HG02981 (cell line): Measurements from ENCODE around the gene ATAD3A.

Experiments used
- ATAC-seq: cut with Tn5 transposase; IDR thresholded peaks from one replicate; pipeline ENCODE4 v1.9.1; 2021; ENCODE audit warnings: mild to moderate bottlenecking, moderate library complexity; ENCODE audit not compliant: unreplicated experiment

Gene ATAD3A

GRCh38 chr1:1577367-1578011 is 65.5 kb downstream of the ATAD3A start:
- ATAC-seq, result no peak

GRCh38 chr1:1578371-1578940 is 66.5 kb downstream of the ATAD3A start:
- no peak for ATAC-seq

DNA sequence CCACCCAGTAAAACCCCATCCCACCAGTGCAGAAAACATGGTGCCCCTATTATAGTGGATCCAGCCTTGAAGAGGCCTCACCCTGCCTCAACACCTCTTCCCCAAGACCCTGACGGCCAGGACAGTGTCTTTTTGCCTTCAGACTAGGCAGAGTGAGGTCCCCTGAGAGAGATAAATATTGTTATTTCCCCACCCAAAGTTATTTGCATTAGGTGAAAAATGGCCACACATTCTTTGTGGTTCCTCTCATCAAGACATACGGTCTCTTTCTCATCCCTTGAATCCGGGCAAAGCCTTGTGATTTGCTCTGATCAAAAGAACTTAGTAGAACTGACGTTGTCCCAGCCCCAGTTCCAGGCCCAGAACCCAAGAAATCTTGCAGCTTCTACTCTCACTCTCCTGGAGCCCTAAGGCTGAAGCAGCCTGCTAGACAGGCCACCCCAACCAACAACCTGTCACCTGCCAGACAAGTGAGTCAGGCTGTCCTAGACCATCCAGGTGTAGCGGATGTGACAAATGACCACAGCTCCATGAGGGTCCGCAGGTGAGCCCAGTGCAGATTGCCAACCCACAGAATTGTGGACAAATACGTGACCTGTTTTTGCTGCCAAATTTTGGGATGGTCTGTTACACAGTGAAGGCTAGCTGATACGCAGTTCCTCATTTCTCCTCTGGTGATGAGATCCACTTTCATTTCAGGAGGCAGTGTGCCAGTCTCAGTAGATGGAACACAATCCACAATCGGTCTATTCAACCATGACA is 70.8 kb downstream of the ATAD3A start:
- ATAC-seq, result no peak

- no peak for ATAC-seq
Measured at GRCh38 chr1:1583347-1584010, 71.5 kb downstream of the ATAD3A start.
